ENCODE data around the gene EIF3B.

DNA sequence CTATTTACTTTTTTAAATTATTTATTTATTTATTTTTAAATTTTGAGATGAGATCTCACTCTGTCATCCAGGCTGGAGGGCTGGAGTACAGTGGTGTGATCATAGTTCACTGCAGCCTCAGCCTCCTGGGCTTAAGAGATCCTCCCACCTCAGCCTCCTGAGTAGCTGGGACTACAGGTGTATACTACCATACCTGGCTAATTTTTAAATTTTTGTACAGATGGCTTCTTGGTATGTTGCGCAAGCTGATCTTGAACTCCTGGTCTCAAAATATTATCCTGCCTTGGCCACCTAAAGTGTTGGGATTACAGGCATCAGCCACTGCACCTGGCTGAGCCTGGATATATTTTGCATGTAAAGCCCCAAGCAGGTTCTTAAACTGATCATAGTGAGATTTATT lies 56.4 kb downstream of the EIF3B start:
- TF ChIP-seq, protein P1, sequence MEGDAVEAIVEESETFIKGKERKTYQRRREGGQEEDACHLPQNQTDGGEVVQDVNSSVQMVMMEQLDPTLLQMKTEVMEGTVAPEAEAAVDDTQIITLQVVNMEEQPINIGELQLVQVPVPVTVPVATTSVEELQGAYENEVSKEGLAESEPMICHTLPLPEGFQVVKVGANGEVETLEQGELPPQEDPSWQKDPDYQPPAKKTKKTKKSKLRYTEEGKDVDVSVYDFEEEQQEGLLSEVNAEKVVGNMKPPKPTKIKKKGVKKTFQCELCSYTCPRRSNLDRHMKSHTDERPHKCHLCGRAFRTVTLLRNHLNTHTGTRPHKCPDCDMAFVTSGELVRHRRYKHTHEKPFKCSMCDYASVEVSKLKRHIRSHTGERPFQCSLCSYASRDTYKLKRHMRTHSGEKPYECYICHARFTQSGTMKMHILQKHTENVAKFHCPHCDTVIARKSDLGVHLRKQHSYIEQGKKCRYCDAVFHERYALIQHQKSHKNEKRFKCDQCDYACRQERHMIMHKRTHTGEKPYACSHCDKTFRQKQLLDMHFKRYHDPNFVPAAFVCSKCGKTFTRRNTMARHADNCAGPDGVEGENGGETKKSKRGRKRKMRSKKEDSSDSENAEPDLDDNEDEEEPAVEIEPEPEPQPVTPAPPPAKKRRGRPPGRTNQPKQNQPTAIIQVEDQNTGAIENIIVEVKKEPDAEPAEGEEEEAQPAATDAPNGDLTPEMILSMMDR (conservative IDR thresholded peaks at IDR 0.05 in 1 of 2, IDR thresholded peaks at IDR 0.05 in 1 of 2; ENCODE audit: extremely low read depth in 1 of 2, insufficient read depth in 1 of 2, low read depth in 1 of 2, low read length in 2 of 2) = no peak
- TF ChIP-seq EZH2 (IDR thresholded peaks at IDR 0.05; ENCODE audit: borderline replicate concordance, low read length) = no peak

Data from mammary epithelial cell (primary cell).